Transverse colon (tissue), 4 donors: ENCODE data around the gene RND3. TPM values are rescaled to one million over a fixed set of nuclear protein-coding genes. Genes with fewer than 3 reads are reported as not detected.
A peak's percentile ranks its signal among the peaks of the same experiment; 100 is the strongest.

Experiments used
- DNase-seq: peaks from one replicate; pipeline ENCODE4 v3.0.0-alpha.2; 2019
- H3K27ac ChIP-seq, 4 donors: fragments of 200-600 bp; sonication (generic); 2 replicates each; pipeline ENCODE4 v1.5.1; 2016 to 2018; ENCODE audit warnings: inconsistent platforms in 4 of 4
- H3K27me3 ChIP-seq: fragments of 200-600 bp; sonication (generic); 2 replicates; pipeline ENCODE4 v1.5.1; 2017; ENCODE audit warnings: inconsistent platforms
- H3K36me3 ChIP-seq, 4 donors: fragments of 200-600 bp; sonication (generic); 2 replicates each; pipeline ENCODE4 v1.5.1; 2017 to 2019; ENCODE audit warnings: inconsistent platforms in 4 of 4
- H3K4me1 ChIP-seq, 4 donors: fragments of 200-600 bp; sonication (generic); 2 replicates each; pipeline ENCODE4 v1.5.1; 2017 to 2020; ENCODE audit warnings: inconsistent platforms in 4 of 4
- H3K4me3 ChIP-seq, 4 donors: fragments of 200-600 bp; sonication (generic); 1 replicate in 1 of 4; 2 replicates in 3 of 4; pipeline versions ENCODE4 v1.5.1 to v1.6.1; 2017 to 2019; ENCODE audit warnings: inconsistent platforms in 4 of 4
- H3K9me3 ChIP-seq, 2 donors: fragments of 200-600 bp; sonication (generic); 2 replicates each; pipeline ENCODE4 v1.5.1; 2017 to 2019; ENCODE audit warnings: inconsistent platforms in 2 of 2
- EP300 ChIP-seq: sonication (generic); formaldehyde crosslinking; IDR thresholded peaks from one replicate; pipeline ENCODE4 v1.6.1; 2017; ENCODE audit warnings: antibody characterized with exemption, low read depth
- POLR2A ChIP-seq: fragments of 450-650 bp; IDR thresholded peaks from one replicate; pipeline ENCODE4 v1.6.1; 2016; ENCODE audit warnings: antibody characterized with exemption, mild to moderate bottlenecking, moderate library complexity
- POLR2AphosphoS5 ChIP-seq, 3 donors: sonication (generic); formaldehyde crosslinking; IDR thresholded peaks; one replicate each; pipeline ENCODE4 v1.6.1; 2016; ENCODE audit warnings: antibody characterized with exemption in 3 of 3
- WGBS, 2 donors: methylation state at CpG; one replicate each; pipeline ENCODE4 v1.1.5; 2018; ENCODE audit warnings: low coverage in 1 of 2; 5-methylcytosine and 5-hydroxymethylcytosine counted together
- in situ Hi-C, 4 donors: fragments of 200-750 bp; cut with MboI; loops; one replicate each; pipeline versions ENCODE4 v1.15.0 to v1.15.1; 2017; ENCODE audit warnings: low sequenced_read_pairs in 3 of 4, low pct_ligation_motif_present in 1 of 4, low pct_unique_long_range_greater_than_20kb in 1 of 4
- intact Hi-C: fragments of 100-400 bp; cut with DNase I; formaldehyde crosslinking; loops from one replicate; pipeline ENCODE4 v1.15.1; 2023; ENCODE audit warnings: low total_unique reads
- total RNA-seq, 4 donors: library from RNA; depleted of rRNA; stranded (reverse); fragments of >200 nt; gene quantifications; one replicate each; pipeline ENCODE4 v1.1.0, GENCODE V29; 2016
- TF ChIP-seq, protein P1 (sequence below), 5 experiments: fragments of 200-600 bp in 3 of 5; fragments of 450-650 bp in 2 of 5; sonication (generic) in 3 of 5; IDR thresholded peaks; 1 replicate in 2 of 5; 2 replicates in 3 of 5; pipeline ENCODE4 v1.5.1; 2016 to 2017; ENCODE audit warnings: antibody characterized with exemption in 5 of 5, inconsistent platforms in 3 of 5, mild to moderate bottlenecking in 2 of 5, moderate library complexity in 1 of 5

The RND3 gene
- total RNA-seq, 4 donors from 2014 or later: 16.5 to 54.6 (median 46.1) TPM

DNA sequence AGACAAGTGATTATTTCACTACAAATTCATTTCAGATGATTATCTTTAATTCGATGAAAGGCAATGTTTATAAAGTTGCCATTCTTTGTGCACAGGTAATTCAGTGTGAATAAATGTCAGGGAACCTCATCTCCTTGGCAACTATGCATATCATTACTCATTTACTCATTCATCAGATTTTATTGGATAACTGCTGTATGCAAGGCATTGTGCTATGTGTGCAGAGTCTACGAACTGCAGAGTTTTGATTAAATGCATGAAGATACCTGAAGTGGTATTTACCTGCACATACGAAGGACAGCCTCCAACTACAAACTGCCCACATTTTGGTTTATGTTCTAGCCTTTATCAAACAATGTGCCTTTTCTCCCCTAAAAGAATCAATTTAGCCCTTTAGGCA is 3.5 kb downstream of the RND3 start:
- DNase-seq: no peak
- intact Hi-C loops: no loop called here
- H3K36me3 ChIP-seq: peaks cover 0 to 3% (median 0%) of the 10 kb centered on the region in 4 donors
- WGBS, 2 donors: 25 to 44% methylated on average over 3 of the region's 3 CpGs
- in situ Hi-C loops: loop anchor here in 3 of 4 donors (10.0 to 25.0 kb wide), 4 partner anchors 297 to 897 kb away; partner anchors contain the start of gene MMADHC (in 1 of the 3)
- H3K27ac ChIP-seq: peak overlapping the region; percentile 93 to 96 (median 96)
- H3K4me1 ChIP-seq: peaks cover 13 to 61% (median 40%) of the 10 kb centered on the region in 4 donors
- H3K27me3 ChIP-seq: no peaks in the 10 kb centered on the region
- peak; percentile 6 to 31 (median 25) for TF ChIP-seq POLR2AphosphoS5 (IDR thresholded peaks at IDR 0.05)
- TF ChIP-seq, protein P1, sequence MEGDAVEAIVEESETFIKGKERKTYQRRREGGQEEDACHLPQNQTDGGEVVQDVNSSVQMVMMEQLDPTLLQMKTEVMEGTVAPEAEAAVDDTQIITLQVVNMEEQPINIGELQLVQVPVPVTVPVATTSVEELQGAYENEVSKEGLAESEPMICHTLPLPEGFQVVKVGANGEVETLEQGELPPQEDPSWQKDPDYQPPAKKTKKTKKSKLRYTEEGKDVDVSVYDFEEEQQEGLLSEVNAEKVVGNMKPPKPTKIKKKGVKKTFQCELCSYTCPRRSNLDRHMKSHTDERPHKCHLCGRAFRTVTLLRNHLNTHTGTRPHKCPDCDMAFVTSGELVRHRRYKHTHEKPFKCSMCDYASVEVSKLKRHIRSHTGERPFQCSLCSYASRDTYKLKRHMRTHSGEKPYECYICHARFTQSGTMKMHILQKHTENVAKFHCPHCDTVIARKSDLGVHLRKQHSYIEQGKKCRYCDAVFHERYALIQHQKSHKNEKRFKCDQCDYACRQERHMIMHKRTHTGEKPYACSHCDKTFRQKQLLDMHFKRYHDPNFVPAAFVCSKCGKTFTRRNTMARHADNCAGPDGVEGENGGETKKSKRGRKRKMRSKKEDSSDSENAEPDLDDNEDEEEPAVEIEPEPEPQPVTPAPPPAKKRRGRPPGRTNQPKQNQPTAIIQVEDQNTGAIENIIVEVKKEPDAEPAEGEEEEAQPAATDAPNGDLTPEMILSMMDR (IDR thresholded peaks at IDR 0.05): no peak
- H3K4me3 ChIP-seq: peak overlapping the region in 3 of 4 donors; percentile 58 to 75 (median 66)
- no peaks in the 10 kb centered on the region for H3K9me3 ChIP-seq

DNA sequence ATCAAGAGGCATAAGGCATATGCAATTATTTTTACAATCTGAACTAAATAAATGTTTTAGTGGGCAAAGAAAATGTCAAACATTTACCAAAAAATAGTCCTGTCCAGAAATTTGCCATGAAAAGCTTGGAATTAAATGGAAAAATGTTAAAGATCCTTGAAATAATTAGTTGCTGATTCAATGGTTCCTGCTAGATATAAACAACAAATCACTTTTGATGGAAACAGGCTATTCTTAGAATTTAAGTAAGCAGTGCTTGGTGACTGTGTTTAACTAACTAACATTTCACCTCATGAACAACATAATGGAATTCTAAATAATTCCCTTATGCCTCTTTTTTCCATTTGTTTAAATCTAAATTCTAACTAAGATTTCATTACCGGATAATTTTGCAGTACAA is 3.9 kb downstream of the RND3 start:
- WGBS, 2 donors: 63 to 73% methylated on average over 1 of the region's 1 CpG
- Histone ChIP-seq H3K9me3 (no peaks in the 10 kb centered on the region), H3K36me3 (peaks cover 0 to 3% (median 0%) of the 10 kb centered on the region in 4 donors), H3K27ac (peak overlapping the region; percentile 93 to 96 (median 96)), H3K4me3 (peak overlapping the region in 1 of 4 donors; percentile 58), H3K4me1 (peaks cover 18 to 66% (median 44%) of the 10 kb centered on the region in 4 donors), H3K27me3 (no peaks in the 10 kb centered on the region)
- in situ Hi-C loops: loop anchor here in 3 of 4 donors (10.0 to 25.0 kb wide), 4 partner anchors 296 to 896 kb away; partner anchors contain the start of gene MMADHC (in 1 of the 3)
- no peak for TF ChIP-seq EP300
- no peak for TF ChIP-seq POLR2AphosphoS5 (IDR thresholded peaks at IDR 0.05)
- TF ChIP-seq POLR2A: no peak
- TF ChIP-seq, protein P1 (IDR thresholded peaks at IDR 0.05): no peak
- DNase-seq: no peak
- intact Hi-C loops: no loop called here

DNA sequence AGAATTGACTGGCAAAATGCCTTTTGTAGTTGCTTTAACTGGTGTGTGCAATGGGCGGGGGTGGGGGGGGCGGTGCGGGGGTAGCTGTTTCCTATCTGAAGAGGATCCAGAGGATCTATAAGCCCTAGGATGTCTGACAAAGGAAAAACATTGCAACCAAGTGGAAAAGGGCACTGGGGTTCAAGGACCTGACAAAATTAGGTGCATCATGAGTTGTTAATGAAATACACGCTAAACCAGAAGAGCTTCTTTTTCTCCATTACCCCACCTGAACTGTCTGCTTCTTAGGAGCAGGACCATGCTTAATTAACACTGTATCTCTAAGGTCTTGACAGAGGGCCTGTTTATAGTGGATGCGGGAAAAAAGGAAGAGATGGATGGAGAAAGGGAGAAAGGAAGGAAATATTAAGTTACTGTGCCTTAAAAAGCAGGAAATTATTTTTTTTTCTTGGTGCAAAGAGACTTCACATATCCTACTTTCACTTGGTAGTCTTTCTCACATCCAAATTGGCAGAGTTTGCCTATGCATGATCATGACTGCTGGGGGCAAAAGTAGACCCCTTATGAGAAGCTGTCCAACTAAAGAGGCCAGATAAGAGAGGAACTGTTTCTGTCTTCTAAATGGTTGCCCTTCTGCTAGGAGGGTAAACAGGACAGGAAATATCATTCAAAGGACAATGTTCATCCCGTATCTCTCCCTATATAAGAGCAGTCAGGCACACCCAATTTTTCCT is 4.6 kb downstream of the RND3 start:
- peak overlapping the region; percentile 93 to 96 (median 96) for H3K27ac ChIP-seq
- H3K27me3 ChIP-seq: no peaks in the 10 kb centered on the region
- WGBS, 2 donors: 69 to 80% methylated on average over 3 to 6 of the region's 6 CpGs
- H3K9me3 ChIP-seq: no peaks in the 10 kb centered on the region
- peak overlapping the region in 1 of 4 donors; percentile 58 for H3K4me3 ChIP-seq
- H3K4me1 ChIP-seq: peaks cover 25 to 73% (median 51%) of the 10 kb centered on the region in 4 donors
- no peak for DNase-seq
- H3K36me3 ChIP-seq: peaks cover 0 to 3% (median 0%) of the 10 kb centered on the region in 4 donors
- in situ Hi-C loops: loop anchor here in 3 of 4 donors (10.0 to 25.0 kb wide), 4 partner anchors 296 to 896 kb away; partner anchors contain the start of gene MMADHC (in 1 of the 3)
- intact Hi-C loops: no loop called here
- TF ChIP-seq POLR2AphosphoS5 (IDR thresholded peaks at IDR 0.05) (no peak), POLR2A (no peak), EP300 (no peak)
- TF ChIP-seq, protein P1 (IDR thresholded peaks at IDR 0.05): no peak

DNA sequence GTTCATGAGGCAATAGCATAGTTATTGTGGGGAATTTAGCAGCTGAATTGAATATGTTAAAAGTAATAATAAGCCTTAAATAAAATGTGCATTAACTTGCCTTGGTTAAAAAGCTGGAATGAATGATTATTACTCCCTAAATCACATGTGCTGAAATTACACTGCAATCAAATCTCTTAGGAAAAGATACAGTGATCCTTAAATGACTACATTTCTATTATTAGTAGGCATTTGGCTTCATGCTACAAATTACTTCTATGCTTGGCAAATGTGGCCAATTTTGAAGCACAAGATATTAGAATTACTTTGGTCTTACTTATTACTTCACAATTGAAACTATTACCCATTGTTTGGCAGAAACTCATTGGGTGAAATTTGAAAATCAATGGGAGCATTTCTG is 5.4 kb downstream of the RND3 start:
- in situ Hi-C loops: loop anchor here in 3 of 4 donors (10.0 to 25.0 kb wide), 4 partner anchors 295 to 895 kb away; partner anchors contain the start of gene MMADHC (in 1 of the 3)

More for the DNA sequence above, 5.4 kb downstream of the RND3 start:
- Histone ChIP-seq H3K27ac (peak overlapping the region; percentile 88 to 96 (median 91)), H3K36me3 (peaks cover 0 to 3% (median 0%) of the 10 kb centered on the region in 4 donors), H3K4me3 (no peak overlapping the region), H3K4me1 (peaks cover 27 to 80% (median 58%) of the 10 kb centered on the region in 4 donors), H3K9me3 (no peaks in the 10 kb centered on the region), H3K27me3 (no peaks in the 10 kb centered on the region)
- TF ChIP-seq POLR2A (no peak), EP300 (no peak)
- TF ChIP-seq, protein P1 (IDR thresholded peaks at IDR 0.05): no peak
- no peak for DNase-seq
- intact Hi-C loops: no loop called here
